NOMO-1 treated with DMSO at 0.1 percent for 48 hours (cell line): ENCODE data around the gene NCKIPSD.
A peak's percentile ranks its signal among the peaks of the same experiment; 100 is the strongest.

Source experiments
- DNase-seq: peaks from one replicate; lab custom pipeline; 2025; ENCODE audit not compliant: unreplicated experiment; lab: John Stamatoyannopoulos, UW

The NCKIPSD gene

GRCh38 chr3:48651771-48652170 is 33.9 kb downstream of the NCKIPSD start:
- no peak for DNase-seq

GRCh38 chr3:48650723-48651122 is 35.0 kb downstream of the NCKIPSD start:
- no peak for DNase-seq

- no peak for DNase-seq
Observed at GRCh38 chr3:48648188-48648850, 37.4 kb downstream of the NCKIPSD start.

GRCh38 chr3:48647714-48648113 is 38.0 kb downstream of the NCKIPSD start:
- DNase-seq, result no peak

DNA sequence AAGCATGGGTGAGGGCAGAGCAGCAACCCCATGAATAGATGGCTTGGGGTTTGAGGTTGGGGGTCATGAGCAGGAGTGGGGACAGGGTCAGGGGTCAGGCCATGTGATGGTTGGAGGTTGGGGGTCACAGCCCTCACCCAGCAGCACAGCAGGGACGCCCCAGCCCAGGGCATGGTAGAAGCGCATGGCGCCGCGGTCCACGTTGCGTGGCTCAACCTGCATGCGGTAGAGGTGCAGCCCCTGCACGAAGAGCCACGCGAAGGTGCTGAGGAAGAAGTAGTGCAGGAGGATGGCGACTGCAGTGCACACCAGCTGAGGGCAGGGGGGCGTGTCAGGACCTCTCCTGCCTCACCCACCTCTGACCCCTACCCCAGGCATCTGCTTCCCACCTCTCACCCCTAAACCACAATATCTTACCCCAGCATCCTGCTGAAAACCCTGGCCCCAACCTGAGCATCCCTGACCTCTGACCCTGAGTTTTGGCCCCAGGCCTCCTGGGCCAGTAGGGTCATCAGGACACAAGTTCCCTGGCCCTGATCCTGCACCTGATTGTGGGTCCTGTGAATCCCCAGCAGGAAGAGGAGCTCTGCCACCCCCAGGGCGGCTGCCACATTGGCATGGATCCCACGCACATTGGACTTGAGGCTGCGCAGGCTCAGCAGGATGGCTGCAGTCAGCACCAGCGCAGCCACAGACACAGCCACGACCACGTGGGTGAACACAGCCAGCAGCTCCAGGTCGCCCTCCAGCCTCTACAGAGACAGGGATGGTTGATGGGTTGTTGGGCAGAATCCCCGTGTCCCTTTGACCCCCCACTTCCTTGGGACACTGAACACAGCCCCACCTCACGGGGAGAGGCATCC is 40.6 kb downstream of the NCKIPSD start:
- no peak for DNase-seq

- no peak for DNase-seq
Observed at GRCh38 chr3:48642605-48643004, 43.1 kb downstream of the NCKIPSD start.

GRCh38 chr3:48641396-48641795 is 44.3 kb downstream of the NCKIPSD start:
- DNase-seq, result no peak

DNA sequence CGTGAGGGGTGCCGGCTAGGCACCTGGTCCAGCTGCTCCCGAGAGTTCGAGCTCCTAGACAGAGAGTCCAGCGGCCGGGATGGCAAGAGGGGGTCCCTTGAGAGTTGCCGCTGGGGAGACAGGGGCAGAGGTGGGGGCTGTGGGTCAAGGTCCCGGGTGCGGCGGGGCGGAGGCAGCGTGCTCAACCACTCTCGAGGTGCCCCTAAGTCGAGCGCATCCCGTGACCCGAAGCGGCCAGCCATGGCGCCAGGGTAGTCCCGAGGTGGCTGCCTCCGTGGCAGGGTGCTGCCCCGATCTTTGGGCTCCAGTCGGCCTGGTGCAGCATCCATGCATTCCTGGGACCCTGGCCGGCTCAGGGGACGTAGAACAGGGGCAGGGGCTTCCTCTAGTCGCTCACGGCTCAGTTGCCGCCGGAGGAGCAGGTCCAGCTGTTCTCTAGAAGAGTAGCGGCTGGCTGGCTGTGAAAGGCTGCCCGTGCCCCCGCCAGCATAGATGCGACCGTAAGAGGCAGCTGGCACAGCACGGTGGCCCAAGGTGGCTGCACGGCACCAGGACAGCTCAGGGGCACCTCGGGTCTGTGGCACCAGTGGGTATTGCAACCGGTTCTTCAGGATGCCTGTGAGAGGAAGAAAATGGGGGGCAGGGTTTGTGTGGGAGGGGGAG is 45.6 kb downstream of the NCKIPSD start:
- DNase-seq, result no peak

GRCh38 chr3:48637305-48637704 is 48.4 kb downstream of the NCKIPSD start:
- DNase-seq, result no peak

- no peak for DNase-seq
Observed at GRCh38 chr3:48636149-48636655, 49.5 kb downstream of the NCKIPSD start.

GRCh38 chr3:48635222-48636021 is 50.3 kb downstream of the NCKIPSD start, which contains the start of gene SLC26A6:
TSS of gene SLC26A6 (minus strand) at chr3:48635461. CDS start at chr3:48635393, 68 bp downstream.
- peak; percentile 93 for DNase-seq

GRCh38 chr3:48634661-48635221 is 51.0 kb downstream of the NCKIPSD start:
- DNase-seq, result peak; percentile 24

DNA sequence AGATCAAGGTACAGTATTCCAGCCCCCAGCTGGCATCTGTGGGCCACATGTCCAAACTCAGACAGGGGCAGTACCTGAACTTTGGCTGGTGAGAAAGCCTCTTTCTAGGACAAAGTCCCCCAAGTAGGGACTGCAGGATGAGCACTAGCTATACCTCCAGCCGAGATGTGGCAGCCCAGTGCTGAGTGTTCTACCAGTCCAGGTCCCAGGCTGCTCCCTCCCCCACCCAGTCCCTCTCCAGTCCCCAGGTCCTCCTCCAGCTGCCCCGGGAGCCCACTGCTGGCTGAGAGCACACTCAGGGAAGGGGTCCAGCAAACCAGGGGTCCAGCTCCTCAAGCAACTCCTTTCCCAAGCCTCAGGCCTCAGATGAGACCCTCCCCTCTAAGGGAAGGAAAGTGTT is 52.0 kb downstream of the NCKIPSD start:
- DNase-seq, result no peak

GRCh38 chr3:48633256-48633655 is 52.5 kb downstream of the NCKIPSD start:
- no peak for DNase-seq

GRCh38 chr3:48631516-48632448 is 53.9 kb downstream of the NCKIPSD start:
- DNase-seq, result no peak

- no peak for DNase-seq
Observed at GRCh38 chr3:48630833-48631232, 54.9 kb downstream of the NCKIPSD start.

- DNase-seq, result no peak
Observed at GRCh38 chr3:48630407-48630806, 55.3 kb downstream of the NCKIPSD start.

DNA sequence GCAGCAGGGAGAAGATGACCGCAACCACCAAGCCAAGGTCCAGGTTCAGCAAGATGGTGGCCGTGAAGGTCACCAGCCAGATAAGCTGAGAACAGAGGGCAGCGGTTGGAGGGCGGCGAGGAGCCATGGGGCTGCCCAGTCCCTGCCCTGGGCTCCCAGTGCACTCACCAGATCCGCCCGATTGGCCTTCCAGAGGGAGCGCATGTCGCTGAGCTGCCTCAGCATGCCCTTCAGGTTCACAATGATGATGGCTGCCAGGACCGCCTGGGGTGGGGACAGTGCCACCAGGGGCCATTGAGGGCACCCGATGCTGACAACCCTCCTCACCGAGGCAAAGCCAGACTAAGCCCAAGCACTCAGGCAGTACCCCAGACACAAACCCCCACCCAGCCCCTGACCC is 55.8 kb downstream of the NCKIPSD start:
- DNase-seq, result no peak

DNA sequence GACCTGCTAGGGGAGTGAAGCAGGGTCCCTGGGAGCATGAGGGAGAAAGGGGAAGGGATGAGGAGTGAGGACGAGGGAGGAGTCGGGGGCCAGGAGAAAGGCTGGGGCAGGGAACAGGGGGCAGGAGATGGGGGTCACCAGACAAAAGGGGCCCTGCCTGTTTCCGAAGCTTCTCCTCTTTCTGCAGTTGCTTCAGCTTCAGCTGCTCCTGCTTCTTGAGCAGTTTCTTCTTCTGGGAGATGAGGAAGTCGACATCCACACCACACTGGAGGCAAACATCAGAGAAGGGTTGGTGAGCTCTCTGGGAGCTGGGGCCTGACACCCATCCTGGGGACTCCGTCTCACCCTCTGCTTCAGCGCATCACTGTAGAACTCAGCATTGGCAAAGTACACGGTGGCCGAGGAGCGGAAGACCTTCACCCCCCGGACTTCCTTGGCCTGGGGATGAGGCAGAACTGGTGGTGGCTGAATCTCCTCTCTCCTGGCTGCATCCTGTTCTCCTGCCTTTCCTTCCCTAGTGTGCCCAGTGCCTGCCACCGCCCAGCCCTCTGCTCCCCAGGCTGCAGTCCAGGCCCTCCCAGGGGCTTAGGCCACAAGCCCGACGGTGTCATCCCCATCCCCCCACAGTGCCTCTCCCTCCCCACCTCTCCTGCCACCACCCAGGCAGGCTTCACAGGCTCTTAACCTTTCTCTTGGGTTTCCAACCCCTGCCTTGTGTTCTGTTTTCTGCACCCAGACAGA is 57.3 kb downstream of the NCKIPSD start:
- no peak for DNase-seq
